ENCODE data around the gene C16orf89. TPM values are rescaled to one million over a fixed set of nuclear protein-coding genes. Genes with fewer than 3 reads are reported as not detected.

C16orf89 gene
- total and polyA plus RNA-seq, 2 donors (not counting 1 experiment from before 2014, with no cell fraction given) = not detected

DNA sequence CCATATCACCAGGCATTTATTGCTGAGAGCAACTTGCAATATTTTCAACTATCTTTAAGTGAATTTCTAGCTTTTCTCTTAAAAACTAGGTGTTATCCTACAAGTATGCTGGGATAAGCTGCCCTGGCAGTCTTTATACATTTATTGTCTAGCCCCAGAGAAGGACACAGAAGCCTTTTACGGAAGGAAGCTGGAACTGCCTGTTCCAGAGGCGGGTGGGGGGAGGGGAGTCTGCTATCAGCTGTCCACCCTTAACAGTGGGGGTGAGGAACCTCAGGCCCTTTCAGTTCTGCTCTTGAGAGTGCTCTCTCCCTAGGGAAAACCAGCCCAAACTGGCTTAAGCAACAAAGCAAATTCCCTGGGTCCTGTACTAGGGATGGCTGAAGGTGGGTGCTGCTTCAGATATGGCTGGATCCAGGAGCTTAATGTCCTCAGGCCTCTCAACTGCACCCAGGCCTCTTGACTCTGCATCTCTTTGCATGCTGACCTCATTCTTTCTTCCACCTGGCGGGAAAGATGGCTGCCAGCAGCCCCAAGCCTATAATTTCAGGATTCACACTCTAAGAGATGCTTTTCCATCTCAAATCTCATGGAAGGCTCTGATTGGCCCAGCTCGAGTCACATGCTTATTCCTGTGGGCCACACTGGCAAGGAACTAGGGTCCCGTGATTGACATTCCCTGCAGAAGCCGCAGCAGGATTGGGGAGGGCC, 48.6 kb downstream of the C16orf89 start:
- no peak for DNase-seq
- TF ChIP-seq, protein P1, sequence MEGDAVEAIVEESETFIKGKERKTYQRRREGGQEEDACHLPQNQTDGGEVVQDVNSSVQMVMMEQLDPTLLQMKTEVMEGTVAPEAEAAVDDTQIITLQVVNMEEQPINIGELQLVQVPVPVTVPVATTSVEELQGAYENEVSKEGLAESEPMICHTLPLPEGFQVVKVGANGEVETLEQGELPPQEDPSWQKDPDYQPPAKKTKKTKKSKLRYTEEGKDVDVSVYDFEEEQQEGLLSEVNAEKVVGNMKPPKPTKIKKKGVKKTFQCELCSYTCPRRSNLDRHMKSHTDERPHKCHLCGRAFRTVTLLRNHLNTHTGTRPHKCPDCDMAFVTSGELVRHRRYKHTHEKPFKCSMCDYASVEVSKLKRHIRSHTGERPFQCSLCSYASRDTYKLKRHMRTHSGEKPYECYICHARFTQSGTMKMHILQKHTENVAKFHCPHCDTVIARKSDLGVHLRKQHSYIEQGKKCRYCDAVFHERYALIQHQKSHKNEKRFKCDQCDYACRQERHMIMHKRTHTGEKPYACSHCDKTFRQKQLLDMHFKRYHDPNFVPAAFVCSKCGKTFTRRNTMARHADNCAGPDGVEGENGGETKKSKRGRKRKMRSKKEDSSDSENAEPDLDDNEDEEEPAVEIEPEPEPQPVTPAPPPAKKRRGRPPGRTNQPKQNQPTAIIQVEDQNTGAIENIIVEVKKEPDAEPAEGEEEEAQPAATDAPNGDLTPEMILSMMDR (IDR thresholded peaks at IDR 0.05) = no peak
- TF ChIP-seq EZH2 (IDR thresholded peaks at IDR 0.05; ENCODE audit: borderline replicate concordance, insufficient read depth, low read depth, low read length, poor library complexity, severe bottlenecking) = no peak
- H3K27me3 Mint-ChIP-seq = peaks cover 4% of the 10 kb centered on the region

DNA sequence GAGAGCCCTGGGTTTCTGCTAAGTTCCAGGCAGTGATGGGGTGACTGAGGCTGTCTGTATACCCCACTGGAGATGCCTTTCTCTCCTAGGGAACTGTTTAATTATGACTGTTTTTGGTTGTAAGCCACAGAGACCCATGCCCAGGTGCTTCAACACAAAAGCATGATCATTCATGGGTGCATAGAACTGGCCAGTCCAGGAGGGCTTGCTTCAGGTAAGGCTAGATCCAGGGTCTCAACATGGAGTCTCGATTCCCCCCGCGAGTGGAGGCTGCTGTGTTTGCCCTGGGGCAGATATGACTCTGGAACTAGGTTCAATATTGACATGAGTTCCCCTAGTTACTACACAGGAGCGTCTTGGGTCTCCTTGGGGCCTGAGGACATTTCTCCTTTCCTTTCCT, 49.9 kb downstream of the C16orf89 start:
- Histone ChIP-seq H3K4me3 (ENCODE audit: control extremely low read depth in 1 of 5, extremely low read depth in 1 of 5, insufficient read depth in 1 of 5, low read depth in 2 of 5, low read length in 4 of 5) (no peak overlapping the region), H3K9me3 (ENCODE audit: control extremely low read depth in 1 of 3, control insufficient read depth in 2 of 3, insufficient read depth in 1 of 3, low read length in 2 of 3) (peaks cover 0 to 9% (median 0%) of the 10 kb centered on the region in 3 donors), H3K27ac (ENCODE audit: low read length in 2 of 2) (no peak overlapping the region), H2AFZ (ENCODE audit: insufficient read depth, low read depth, low read length, poor library complexity, severe bottlenecking) (no peak overlapping the region), H4K20me1 (ENCODE audit: control insufficient read depth, insufficient read depth, low read length, poor library complexity, severe bottlenecking) (no peaks in the 10 kb centered on the region), H3K36me3 (replicated peaks in 1 of 2; ENCODE audit: control extremely low read depth in 1 of 2, control insufficient read depth in 1 of 2, extremely low read depth in 1 of 2, insufficient read depth in 2 of 2, low read length in 1 of 2) (no peaks in the 10 kb centered on the region), H3K79me2 (ENCODE audit: control insufficient read depth, insufficient read depth, low read length) (no peaks in the 10 kb centered on the region), H3K4me2 (replicated peaks; ENCODE audit: low read depth, low read length, poor library complexity, severe bottlenecking) (no peak overlapping the region), H3K4me1 (ENCODE audit: control insufficient read depth in 2 of 2, insufficient read depth in 2 of 2, low read length in 2 of 2) (no peaks in the 10 kb centered on the region), H3K9ac (ENCODE audit: low read length) (no peak overlapping the region), H3K27me3 (replicated peaks in 1 of 4; ENCODE audit: control extremely low read depth in 1 of 4, control insufficient read depth in 3 of 4, insufficient read depth in 4 of 4, low read length in 3 of 4) (peaks cover 0 to 2% (median 0%) of the 10 kb centered on the region in 4 experiments)
- Mint-ChIP-seq H3K4me3 (no peak overlapping the region), H3K9me3 (ENCODE audit: insufficient read depth) (no peaks in the 10 kb centered on the region), H3K27ac (no peak overlapping the region), H3K27me3 (peaks cover 11% of the 10 kb centered on the region), H3K4me1 (no peaks in the 10 kb centered on the region)
- no peak for DNase-seq
- intact Hi-C loops (cut with micrococcal nuclease) = no loop called here
- POLR2A ChIA-PET = no interaction called here
- WGBS (ENCODE audit: insufficient coverage) = 93% methylated on average over 3 of the region's 4 CpGs
- no peak for ATAC-seq (ENCODE audit: low read depth)
- TF ChIP-seq, protein P1 (IDR thresholded peaks at IDR 0.05) = no peak
- TF ChIP-seq EZH2 (IDR thresholded peaks at IDR 0.05; ENCODE audit: borderline replicate concordance, insufficient read depth, low read depth, low read length, poor library complexity, severe bottlenecking) = no peak
- CTCF ChIA-PET = no interaction called here

More for the DNA sequence above, 48.6 kb downstream of the C16orf89 start:
- H3K9me3 ChIP-seq (ENCODE audit: control extremely low read depth in 1 of 3, control insufficient read depth in 2 of 3, insufficient read depth in 1 of 3, low read length in 2 of 3) = peaks cover 0 to 9% (median 0%) of the 10 kb centered on the region in 3 donors
- no peak overlapping the region for H3K4me3 ChIP-seq (ENCODE audit: control extremely low read depth in 1 of 5, extremely low read depth in 1 of 5, insufficient read depth in 1 of 5, low read depth in 2 of 5, low read length in 4 of 5)
- H3K4me1 ChIP-seq (ENCODE audit: control insufficient read depth in 2 of 2, insufficient read depth in 2 of 2, low read length in 2 of 2) = no peaks in the 10 kb centered on the region
- CTCF ChIA-PET = no interaction called here
- no peaks in the 10 kb centered on the region for H4K20me1 ChIP-seq (ENCODE audit: control insufficient read depth, insufficient read depth, low read length, poor library complexity, severe bottlenecking)
- intact Hi-C loops (cut with micrococcal nuclease) = no loop called here
- H3K27ac Mint-ChIP-seq = no peak overlapping the region
- H3K4me1 Mint-ChIP-seq = no peaks in the 10 kb centered on the region
- no peaks in the 10 kb centered on the region for H3K79me2 ChIP-seq (ENCODE audit: control insufficient read depth, insufficient read depth, low read length)
- no peaks in the 10 kb centered on the region for H3K9me3 Mint-ChIP-seq (ENCODE audit: insufficient read depth)
- ATAC-seq (ENCODE audit: low read depth) = no peak
- H3K4me3 Mint-ChIP-seq = no peak overlapping the region
- H3K9ac ChIP-seq (ENCODE audit: low read length) = no peak overlapping the region
- H3K4me2 ChIP-seq (replicated peaks; ENCODE audit: low read depth, low read length, poor library complexity, severe bottlenecking) = no peak overlapping the region
- POLR2A ChIA-PET = no interaction called here
- H3K27me3 ChIP-seq (replicated peaks in 1 of 4; ENCODE audit: control extremely low read depth in 1 of 4, control insufficient read depth in 3 of 4, insufficient read depth in 4 of 4, low read length in 3 of 4) = peaks cover 0 to 2% (median 0%) of the 10 kb centered on the region in 4 experiments
- no peak overlapping the region for H2AFZ ChIP-seq (ENCODE audit: insufficient read depth, low read depth, low read length, poor library complexity, severe bottlenecking)
- H3K36me3 ChIP-seq (replicated peaks in 1 of 2; ENCODE audit: control extremely low read depth in 1 of 2, control insufficient read depth in 1 of 2, extremely low read depth in 1 of 2, insufficient read depth in 2 of 2, low read length in 1 of 2) = no peaks in the 10 kb centered on the region
- 87% methylated on average over 4 of the region's 6 CpGs for WGBS (ENCODE audit: insufficient coverage)
- H3K27ac ChIP-seq (ENCODE audit: low read length in 2 of 2) = no peak overlapping the region

Data from B cell (primary cell).